NCI-H524 (cell line): ENCODE measurements around the gene SEC14L1.
"Not testable (repeated sequence)": the region's sequence is repeated elsewhere in the genome, so short reads cannot be mapped to it uniquely, and the experiment has no call there.

ENCODE experiments used
- DNase-seq, 2 experiments: peaks; one replicate each; lab custom pipeline; 2025; lab: John Stamatoyannopoulos, UW

The SEC14L1 gene

GRCh38 chr17:77237232-77238008, 96.7 kb downstream of the SEC14L1 start:
- peak in 1 of 2 experiments; percentile 62 for DNase-seq

- DNase-seq = no peak
Measured at GRCh38 chr17:77240976-77241375, 100.2 kb downstream of the SEC14L1 start.

- peak in 1 of 2 experiments; percentile 51 for DNase-seq
Measured at GRCh38 chr17:77242118-77242851, 101.5 kb downstream of the SEC14L1 start.

GRCh38 chr17:77245162-77245926, 104.6 kb downstream of the SEC14L1 start:
- no peak for DNase-seq

GRCh38 chr17:77246110-77247047, 105.6 kb downstream of the SEC14L1 start:
- DNase-seq = no peak

GRCh38 chr17:77247048-77247541, 106.3 kb downstream of the SEC14L1 start:
- DNase-seq = peak; percentile 82 to 92

- no peak for DNase-seq
Measured at GRCh38 chr17:77247609-77248008, 106.8 kb downstream of the SEC14L1 start.

- peak; percentile 70 to 79 for DNase-seq
Measured at GRCh38 chr17:77248216-77249114, 107.7 kb downstream of the SEC14L1 start.

GRCh38 chr17:77251622-77252183, 110.9 kb downstream of the SEC14L1 start:
- DNase-seq = no peak

- not testable (repeated sequence) for DNase-seq
Measured at GRCh38 chr17:77252306-77252705, 111.5 kb downstream of the SEC14L1 start.

GRCh38 chr17:77253611-77254051, 112.9 kb downstream of the SEC14L1 start:
- no peak for DNase-seq

GRCh38 chr17:77254951-77255825, 114.4 kb downstream of the SEC14L1 start:
- no peak for DNase-seq

- DNase-seq = not testable (repeated sequence)
Measured at GRCh38 chr17:77255970-77256369, 115.2 kb downstream of the SEC14L1 start.

GRCh38 chr17:77256710-77257109, 115.9 kb downstream of the SEC14L1 start:
- no peak for DNase-seq

- no peak for DNase-seq
Measured at GRCh38 chr17:77257169-77257568, 116.4 kb downstream of the SEC14L1 start.

GRCh38 chr17:77257596-77258458, 117.1 kb downstream of the SEC14L1 start:
- no peak for DNase-seq

- DNase-seq = peak; percentile 95
Measured at GRCh38 chr17:77258638-77259037, 117.9 kb downstream of the SEC14L1 start.
